Brain microvascular endothelial cell (primary cell): ENCODE data around the gene SPATA6.
A peak's percentile ranks its signal among the peaks of the same experiment; 100 is the strongest.
"Not testable (repeated sequence)": the region's sequence is repeated elsewhere in the genome, so short reads cannot be mapped to it uniquely, and the experiment has no call there.

Experiments
- DNase-seq: peaks from one replicate; pipeline ENCODE4 v3.0.0-alpha.2; 2020
- H3K27ac ChIP-seq: fragments of 250-450 bp; sonication (Bioruptor Pico); 2 replicates; pipeline ENCODE4 v1.5.1; 2020; ENCODE audit warnings: mild to moderate bottlenecking, moderate library complexity
- H3K27me3 ChIP-seq: fragments of 250-450 bp; sonication (Bioruptor Pico); replicated peaks from 2 replicates; pipeline ENCODE4 v1.5.1; 2020; ENCODE audit warnings: mild to moderate bottlenecking
- H3K36me3 ChIP-seq: fragments of 250-450 bp; sonication (Bioruptor Pico); replicated peaks from 2 replicates; pipeline ENCODE4 v1.5.1; 2020; ENCODE audit warnings: mild to moderate bottlenecking
- H3K4me3 ChIP-seq: 2 replicates; pipeline ENCODE4 v1.5.1; 2011; ENCODE audit warnings: low read depth, mild to moderate bottlenecking, control low read depth, low read length, moderate library complexity
- in situ Hi-C: cut with HindIII; loops from 2 replicates; pipeline ENCODE4 v1.10.0; 2017; ENCODE audit warnings: low sequenced_read_pairs, low pct_ligation_motif_present
- TF ChIP-seq, protein P1 (sequence below): IDR thresholded peaks from 2 replicates; pipeline ENCODE4 v1.5.1; 2011; ENCODE audit warnings: low read depth, mild to moderate bottlenecking, moderate library complexity, low read length, control low read depth, inconsistent platforms; ENCODE audit errors: missing control alignments

The SPATA6 gene

DNA sequence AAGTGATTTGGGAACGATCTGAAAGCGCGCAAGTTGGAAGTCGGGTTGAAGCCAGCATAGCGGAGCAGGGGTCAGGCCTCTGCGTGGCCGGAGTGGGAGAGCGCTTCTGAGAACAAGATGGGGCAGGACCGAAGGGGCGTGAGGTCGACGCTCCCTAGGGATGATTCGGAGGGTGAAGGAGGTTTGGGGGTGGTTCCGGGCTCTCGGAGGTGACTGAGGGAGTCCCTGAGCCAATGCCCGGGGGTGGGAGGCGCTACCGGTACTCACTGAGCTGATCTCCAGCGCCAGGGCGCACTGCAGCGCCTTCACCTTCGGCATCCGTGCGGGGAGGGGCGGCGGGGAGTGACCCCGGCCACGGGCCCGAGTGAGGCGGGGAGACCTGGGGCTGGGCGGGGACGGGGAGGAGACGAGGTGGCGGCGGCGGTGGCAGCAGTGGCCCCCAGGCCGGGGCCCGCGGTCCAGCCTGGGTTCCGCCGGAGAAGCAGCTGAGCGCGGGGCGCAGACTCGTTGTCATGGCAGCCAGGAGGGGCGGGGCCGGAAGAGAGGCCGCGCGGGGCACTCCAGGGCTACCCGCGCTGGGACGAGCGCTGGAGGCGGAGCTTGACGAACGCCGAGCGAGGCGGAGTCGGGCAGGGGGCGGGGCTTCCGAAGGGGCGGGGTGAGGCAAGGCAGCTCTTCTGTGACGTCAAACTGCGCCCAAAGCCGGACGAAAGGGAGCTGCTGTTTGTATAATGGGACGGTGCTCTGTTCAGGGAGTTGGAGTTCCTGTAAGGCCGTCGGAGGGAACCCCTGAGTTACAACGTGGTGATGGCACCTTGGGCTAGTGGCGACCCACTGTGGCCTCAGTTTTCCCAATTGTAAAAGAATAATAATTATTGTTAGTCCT lies at the start of gene SPATA6:
TSS of gene SPATA6 (minus strand) at position 514 of the 886 bp plus-strand sequence. CDS start at position 318, 196 bp downstream.
- in situ Hi-C loops = no loop called here
- peak; percentile 91 for DNase-seq
- H3K36me3 ChIP-seq = no peaks in the 10 kb centered on the region
- peak within 1 kb of the TSS; percentile 60 for H3K27ac ChIP-seq
- H3K27me3 ChIP-seq = no peaks in the 10 kb centered on the region
- H3K4me3 ChIP-seq = peak within 1 kb of the TSS; percentile 74
- TF ChIP-seq, protein P1, sequence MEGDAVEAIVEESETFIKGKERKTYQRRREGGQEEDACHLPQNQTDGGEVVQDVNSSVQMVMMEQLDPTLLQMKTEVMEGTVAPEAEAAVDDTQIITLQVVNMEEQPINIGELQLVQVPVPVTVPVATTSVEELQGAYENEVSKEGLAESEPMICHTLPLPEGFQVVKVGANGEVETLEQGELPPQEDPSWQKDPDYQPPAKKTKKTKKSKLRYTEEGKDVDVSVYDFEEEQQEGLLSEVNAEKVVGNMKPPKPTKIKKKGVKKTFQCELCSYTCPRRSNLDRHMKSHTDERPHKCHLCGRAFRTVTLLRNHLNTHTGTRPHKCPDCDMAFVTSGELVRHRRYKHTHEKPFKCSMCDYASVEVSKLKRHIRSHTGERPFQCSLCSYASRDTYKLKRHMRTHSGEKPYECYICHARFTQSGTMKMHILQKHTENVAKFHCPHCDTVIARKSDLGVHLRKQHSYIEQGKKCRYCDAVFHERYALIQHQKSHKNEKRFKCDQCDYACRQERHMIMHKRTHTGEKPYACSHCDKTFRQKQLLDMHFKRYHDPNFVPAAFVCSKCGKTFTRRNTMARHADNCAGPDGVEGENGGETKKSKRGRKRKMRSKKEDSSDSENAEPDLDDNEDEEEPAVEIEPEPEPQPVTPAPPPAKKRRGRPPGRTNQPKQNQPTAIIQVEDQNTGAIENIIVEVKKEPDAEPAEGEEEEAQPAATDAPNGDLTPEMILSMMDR = no peak

DNA sequence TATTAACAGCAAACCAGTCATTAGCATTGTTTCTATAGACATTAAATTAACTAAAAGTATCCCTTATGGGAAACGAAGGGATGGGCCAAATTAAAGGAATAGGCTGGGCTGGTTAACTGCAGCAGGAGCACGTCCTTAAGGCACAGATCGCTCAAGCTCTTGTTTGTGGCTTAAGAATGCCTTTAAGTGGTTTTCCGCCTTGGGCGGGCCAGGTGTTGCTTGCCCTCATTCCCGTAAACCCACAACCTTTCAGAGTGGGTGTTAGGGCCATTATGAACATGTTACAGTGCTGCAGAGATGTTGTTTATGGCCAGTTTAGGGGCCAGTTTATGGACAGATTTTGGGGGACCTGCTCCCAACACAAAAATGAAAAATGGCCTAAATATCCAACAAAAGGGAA lies 47.9 kb upstream of the SPATA6 start:
- H3K4me3 ChIP-seq, H3K27ac ChIP-seq, H3K27me3 ChIP-seq, DNase-seq, in situ Hi-C loops, H3K36me3 ChIP-seq: not testable (repeated sequence)

DNA sequence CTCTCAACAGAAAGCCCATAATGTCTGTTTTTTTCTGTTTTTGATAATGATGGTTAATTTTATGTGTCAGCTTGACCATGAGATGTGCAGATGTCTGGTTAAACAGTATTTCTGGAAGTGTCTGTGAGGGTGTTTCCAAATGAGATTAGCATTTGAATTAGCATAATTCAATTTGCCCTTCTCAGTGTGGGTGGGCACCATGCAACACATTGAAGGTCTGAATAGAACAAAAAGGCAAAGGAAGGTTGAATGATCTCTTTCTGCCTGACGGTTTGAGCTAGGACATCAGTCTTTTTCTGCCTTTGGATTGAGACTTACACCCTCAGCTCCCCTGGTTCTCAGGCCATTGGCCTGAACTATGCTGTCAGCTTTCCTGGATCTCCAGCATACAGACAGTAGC lies 34.9 kb upstream of the SPATA6 start:
- Histone ChIP-seq H3K27ac (no peak overlapping the region), H3K36me3 (no peaks in the 10 kb centered on the region), H3K4me3 (no peak overlapping the region), H3K27me3 (no peaks in the 10 kb centered on the region)
- TF ChIP-seq, protein P1 = no peak
- in situ Hi-C loops = no loop called here
- no peak for DNase-seq

DNA sequence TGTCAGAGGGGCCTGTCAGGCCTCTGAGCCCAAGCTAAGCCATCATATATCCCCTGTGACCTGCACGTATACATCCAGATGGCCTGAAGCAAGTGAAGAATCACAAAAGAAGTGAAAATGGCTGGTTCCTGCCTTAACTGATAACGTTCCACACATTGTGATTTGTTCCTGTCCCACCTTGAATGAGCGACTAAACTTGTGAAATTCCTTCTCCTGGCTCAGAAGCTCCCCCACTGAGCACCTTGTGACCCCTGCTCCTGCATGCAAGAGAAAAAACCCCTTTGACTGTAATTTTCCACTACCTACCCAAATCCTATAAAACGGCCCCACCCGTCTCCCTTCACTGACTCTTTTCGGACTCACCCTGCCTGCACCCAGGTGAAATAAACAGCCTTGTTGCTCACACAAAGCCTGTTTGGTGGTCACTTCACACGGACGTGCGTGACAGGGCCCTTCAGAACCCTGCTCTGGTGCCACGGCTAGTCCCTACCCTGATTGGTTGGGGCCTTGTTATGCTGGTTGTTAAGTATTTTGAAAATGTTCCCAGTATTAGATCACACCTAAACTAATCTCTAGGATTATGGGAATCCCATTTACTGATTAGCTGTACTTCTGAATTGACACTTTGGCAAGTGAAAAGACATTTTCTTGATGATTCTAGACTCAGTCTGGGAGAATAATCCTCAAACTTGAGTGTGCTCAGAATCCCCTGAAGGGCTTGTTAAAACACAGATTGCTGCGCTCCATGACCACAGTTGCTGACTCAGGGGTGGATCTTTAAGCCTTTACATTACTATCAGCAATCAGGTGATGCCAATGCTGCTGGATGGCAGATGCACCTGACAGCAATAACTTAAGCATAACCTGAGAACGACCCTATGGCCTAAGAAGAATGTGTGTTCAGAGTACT lies 28.8 kb upstream of the SPATA6 start:
- Histone ChIP-seq H3K36me3 (no peaks in the 10 kb centered on the region), H3K27me3 (no peaks in the 10 kb centered on the region), H3K4me3 (no peak overlapping the region), H3K27ac (no peak overlapping the region)
- in situ Hi-C loops = no loop called here
- TF ChIP-seq, protein P1 = no peak
- no peak for DNase-seq

DNA sequence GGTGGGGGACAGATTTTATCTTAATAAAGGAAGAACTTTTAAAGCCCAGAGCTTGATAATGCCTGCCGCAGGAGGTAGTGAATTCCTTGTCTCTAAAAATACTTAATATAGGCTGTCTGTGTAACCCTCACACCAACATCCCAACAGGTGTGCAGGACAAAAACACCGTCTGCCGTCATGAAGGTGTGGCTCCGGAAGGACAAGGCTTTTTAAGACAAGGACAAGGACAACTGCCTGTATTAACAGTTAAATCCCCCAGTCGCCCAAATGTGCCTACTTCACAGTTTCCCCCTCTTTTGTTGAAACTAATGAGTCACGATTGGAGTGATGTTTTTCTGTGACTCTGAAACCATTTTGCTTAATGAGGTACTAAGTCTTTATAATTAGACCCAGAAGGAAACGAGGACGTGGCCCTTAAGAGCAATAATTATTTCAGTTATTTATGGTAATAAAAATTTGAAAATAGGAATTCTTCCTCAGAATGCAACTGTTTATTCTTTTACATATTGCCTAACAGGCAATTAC lies 27.3 kb upstream of the SPATA6 start:
- H3K4me3 ChIP-seq = no peak overlapping the region
- no peaks in the 10 kb centered on the region for H3K36me3 ChIP-seq
- TF ChIP-seq, protein P1 = no peak
- H3K27ac ChIP-seq = no peak overlapping the region
- in situ Hi-C loops = no loop called here
- no peak for DNase-seq
- no peaks in the 10 kb centered on the region for H3K27me3 ChIP-seq
